ENCODE results near the gene TMEM245. TPM values are rescaled to one million over a fixed set of nuclear protein-coding genes. Genes with fewer than 3 reads are reported as not detected.

The TMEM245 gene
- total and polyA plus RNA-seq, 2 donors (not counting 3 experiments of a cell fraction or from before 2014, with no cell fraction given): 44.2 to 48.0 TPM

DNA sequence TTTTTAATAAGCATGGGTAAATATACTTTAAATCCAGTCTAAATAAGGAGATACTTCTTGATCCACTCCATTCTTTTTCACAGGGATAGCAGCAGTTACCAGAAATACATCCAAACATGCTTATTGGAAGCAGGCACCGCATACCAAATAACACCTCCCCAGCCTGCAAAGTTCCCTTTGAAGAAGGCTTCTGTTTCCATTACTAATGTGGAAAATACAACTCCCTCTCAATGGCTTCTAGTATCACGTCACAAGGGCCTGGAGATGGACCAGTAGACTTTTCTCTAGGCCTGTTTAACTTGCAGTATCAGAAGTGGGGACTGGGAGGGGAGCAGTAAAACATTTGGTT is 20.8 kb downstream of the TMEM245 start:
- dilution Hi-C loops (cut with MboI; ENCODE audit: extremely low pct_ligation_motif_present, low sequenced_read_pairs): no loop called here
- peak overlapping the region; percentile 68 for H3K4me2 ChIP-seq (ENCODE audit: insufficient read depth, low read length)
- ChIA-PET CTCF (interaction anchor here (2.2 to 2.9 kb wide), 3 partner anchors 10 to 19 kb away, joined by 10 to 13 read pairs (median 13); no protein-coding TSS in a partner anchor), POLR2A (no interaction called here)
- FAIRE-seq (no peak), DNase-seq (ENCODE audit: low read depth, low spot score) (no peak)
- H4K20me1 ChIP-seq (replicated peaks; ENCODE audit: control insufficient read depth, extremely low read depth, insufficient read depth, low read length): no peaks in the 10 kb centered on the region
- H3K9ac ChIP-seq (replicated peaks; ENCODE audit: extremely low read depth, insufficient read depth, low read length): no peak overlapping the region
- no peaks in the 10 kb centered on the region for H3K27me3 ChIP-seq (ENCODE audit: control insufficient read depth in 2 of 2, insufficient read depth in 2 of 2, low read length in 2 of 2)
- H3K9me1 ChIP-seq (replicated peaks; ENCODE audit: control insufficient read depth, extremely low read depth, insufficient read depth, low read length): no peaks in the 10 kb centered on the region
- intact Hi-C loops (cut with micrococcal nuclease): loop anchor here (1.0 to 2.0 kb wide), 4 partner anchors 11 to 222 kb away; partner anchors contain the start of gene EPB41L4B
- H3K79me2 ChIP-seq (ENCODE audit: control insufficient read depth, insufficient read depth, low read length): peaks cover 70% of the 10 kb centered on the region
- no peak overlapping the region for H2AFZ ChIP-seq (ENCODE audit: low read depth, low read length)
- no TSS peak for BruUV-seq (replicated peaks)
- peak overlapping the region; percentile 52 for H3K27ac ChIP-seq (ENCODE audit: insufficient read depth, low read depth, low read length)
- TF ChIP-seq CTCF (IDR thresholded peaks at IDR 0.05; ENCODE audit: extremely low read depth in 1 of 2, insufficient read depth in 1 of 2, low read depth in 1 of 2, low read length in 2 of 2) (no peak), MYC (IDR thresholded peaks at IDR 0.05; ENCODE audit: low read depth, low read length) (no peak), FOS (IDR thresholded peaks at IDR 0.05; ENCODE audit: borderline replicate concordance, insufficient read depth, low read length) (no peak), GATA2 (IDR thresholded peaks at IDR 0.05; ENCODE audit: insufficient read depth, insufficient read length, low read depth, low read length) (no peak), POLR2AphosphoS5 (IDR thresholded peaks at IDR 0.05; ENCODE audit: insufficient read depth, low read depth, low read length) (no peak), EZH2 (IDR thresholded peaks at IDR 0.05; ENCODE audit: borderline replicate concordance, low read depth, low read length, severe bottlenecking) (no peak), JUN (IDR thresholded peaks at IDR 0.05; ENCODE audit: borderline replicate concordance, insufficient read depth, insufficient read length, low read depth) (no peak), POLR2A (IDR thresholded peaks at IDR 0.05; ENCODE audit: low read depth, low read length) (no peak)
- TF ChIP-seq, protein P1, sequence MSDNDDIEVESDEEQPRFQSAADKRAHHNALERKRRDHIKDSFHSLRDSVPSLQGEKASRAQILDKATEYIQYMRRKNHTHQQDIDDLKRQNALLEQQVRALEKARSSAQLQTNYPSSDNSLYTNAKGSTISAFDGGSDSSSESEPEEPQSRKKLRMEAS (IDR thresholded peaks at IDR 0.05; ENCODE audit: insufficient read depth, insufficient read length): no peak
- peaks cover 54% of the 10 kb centered on the region for H3K4me1 ChIP-seq (ENCODE audit: control insufficient read depth, extremely low read depth, insufficient read depth, low read length)
- H3K9me3 ChIP-seq (replicated peaks; ENCODE audit: control insufficient read depth, insufficient read depth, low read length): no peaks in the 10 kb centered on the region
- no peak overlapping the region for H3K4me3 ChIP-seq (replicated peaks in 1 of 3; ENCODE audit: insufficient read depth in 1 of 3, low read depth in 1 of 3, low read length in 3 of 3)
- H3K36me3 ChIP-seq (ENCODE audit: control insufficient read depth in 2 of 2, extremely low read depth in 1 of 2, insufficient read depth in 2 of 2, low read length in 2 of 2): no peaks in the 10 kb centered on the region
